A549 (cell line): ENCODE measurements around the gene MPPED2. TPM values are rescaled to one million over a fixed set of nuclear protein-coding genes. Genes with fewer than 3 reads are reported as not detected.

Source experiments
- ATAC-seq, 2 experiments: fragments of 200-7000 bp in 1 of 2; fragments of >200 bp in 1 of 2; cut with Nextera tagmentation in 1 of 2; cut with Tn5 transposase in 1 of 2; 3 replicates each; pipeline versions ENCODE4 v1.8.0 to v1.9.1; 2018 to 2020; ENCODE audit warnings: mild to moderate bottlenecking in 1 of 2, moderate library complexity in 1 of 2
- CTCF ChIA-PET: fragments of 300-600 bp; sonication (Branson Sonifier 250); formaldehyde crosslinking; extraction: SDS; loops from one replicate; lab custom pipeline; 2021; ENCODE audit warnings: antibody characterized with exemption, inconsistent platforms; lab: Yijun Ruan, JAX
- POLR2A ChIA-PET: fragments of 350-600 bp; formaldehyde crosslinking; extraction: SDS; loops from one replicate; lab custom pipeline; 2021; ENCODE audit warnings: antibody characterized with exemption, inconsistent platforms; lab: Yijun Ruan, JAX
- DNase-seq, 2 experiments: peaks; one replicate each; pipeline versions ENCODE4 v3.0.0 to v3.0.0-alpha.2; 2011 to 2016; ENCODE audit warnings: low read depth in 1 of 2, low spot score in 1 of 2
- FAIRE-seq: peaks from 2 replicates; lab custom pipeline; 2011; peaks lifted over from hg19 to GRCh38; lab: Jason Lieb, UNC
- H3K27ac ChIP-seq, 2 experiments: fragments of >200 bp; sonication (Bioruptor Twin); formaldehyde crosslinking; 3 replicates each; pipeline ENCODE4 v1.5.1; 2016 to 2017
- H3K4me1 ChIP-seq: fragments of >200 bp; sonication (Bioruptor Twin); formaldehyde crosslinking; 3 replicates; pipeline ENCODE4 v1.6.1; 2016
- H3K4me2 ChIP-seq: fragments of >200 bp; sonication (Bioruptor Twin); formaldehyde crosslinking; 3 replicates; pipeline ENCODE4 v1.6.1; 2016
- H3K4me3 ChIP-seq: fragments of >200 bp; sonication (Bioruptor Twin); formaldehyde crosslinking; 3 replicates; pipeline ENCODE4 v1.5.1; 2016
- H3K9me3 ChIP-seq: fragments of >200 bp; sonication (Bioruptor Twin); formaldehyde crosslinking; 3 replicates; pipeline ENCODE4 v1.6.1; 2016
- CBX8 ChIP-seq: fragments of 200-600 bp; sonication (generic); IDR thresholded peaks from 2 replicates; pipeline ENCODE4 v1.6.1; 2016
- FOSB ChIP-seq: fragments of 250-450 bp; sonication (Bioruptor Pico); IDR thresholded peaks from 2 replicates; pipeline ENCODE4 v1.5.0; 2020; ENCODE audit warnings: mild to moderate bottlenecking, moderate library complexity
- FOSL2 ChIP-seq, 2 experiments: fragments of 450-650 bp in 1 of 2; fragments of >200 bp in 1 of 2; sonication (Bioruptor Twin) in 1 of 2; formaldehyde crosslinking; IDR thresholded peaks; 2 replicates each; pipeline versions ENCODE4 v1.5.0 to v1.6.1; 2016 to 2020; ENCODE audit warnings: mild to moderate bottlenecking in 1 of 2, moderate library complexity in 1 of 2
- HOXB13 ChIP-seq: fragments of 250-450 bp; sonication (Bioruptor Pico); IDR thresholded peaks from 2 replicates; pipeline ENCODE4 v1.5.0; 2020; ENCODE audit warnings: low read depth, mild to moderate bottlenecking, moderate library complexity
- JUN ChIP-seq, 2 experiments: fragments of >200 bp; sonication (Bioruptor Twin); formaldehyde crosslinking; IDR thresholded peaks; 2 replicates in 1 of 2; 3 replicates in 1 of 2; pipeline ENCODE4 v1.6.1; 2016 to 2017
- JUNB ChIP-seq: fragments of >200 bp; sonication (Bioruptor Twin); formaldehyde crosslinking; IDR thresholded peaks from 2 replicates; pipeline ENCODE4 v1.6.1; 2016
- KDM5A ChIP-seq: fragments of 200-600 bp; sonication (generic); IDR thresholded peaks from 2 replicates; pipeline ENCODE4 v1.6.1; 2016; ENCODE audit warnings: antibody characterized with exemption, mild to moderate bottlenecking
- MAFK ChIP-seq: fragments of 450-650 bp; IDR thresholded peaks from 2 replicates; pipeline ENCODE4 v1.6.1; 2014; ENCODE audit not compliant: partially characterized antibody
- MAZ ChIP-seq: fragments of 150-350 bp; IDR thresholded peaks from 2 replicates; pipeline ENCODE4 v1.6.1; 2014; ENCODE audit warnings: antibody characterized with exemption, low read depth, low read length, borderline replicate concordance
- NFE2L2 ChIP-seq: fragments of 150-350 bp; conservative IDR thresholded peaks from 2 replicates; pipeline ENCODE4 v1.6.1; 2014; ENCODE audit warnings: low read length
- NR3C1 ChIP-seq: fragments of >200 bp; sonication (Bioruptor Twin); formaldehyde crosslinking; IDR thresholded peaks from 3 replicates; pipeline ENCODE4 v1.6.1; 2017
- POLR2AphosphoS2 ChIP-seq: conservative IDR thresholded peaks from 2 replicates; pipeline ENCODE4 v1.6.1; 2012; ENCODE audit warnings: low read length, improper control_type of control experiment, inconsistent platforms
- RARB ChIP-seq: fragments of 250-450 bp; sonication (Bioruptor Pico); IDR thresholded peaks from 2 replicates; pipeline ENCODE4 v1.8.0; 2021; ENCODE audit warnings: mild to moderate bottlenecking, moderate library complexity
- RNF2 ChIP-seq: fragments of 200-600 bp; sonication (generic); IDR thresholded peaks from 2 replicates; pipeline ENCODE4 v1.6.1; 2016; ENCODE audit warnings: low read depth, mild to moderate bottlenecking, antibody characterized with exemption, moderate library complexity, borderline replicate concordance
- SREBF2 ChIP-seq: fragments of 450-650 bp; IDR thresholded peaks from 2 replicates; pipeline ENCODE4 v1.6.1; 2014; ENCODE audit warnings: mild to moderate bottlenecking, moderate library complexity
- TFCP2L1 ChIP-seq: fragments of 250-450 bp; sonication (Bioruptor Pico); IDR thresholded peaks from 2 replicates; pipeline ENCODE4 v1.5.0; 2021; ENCODE audit warnings: mild to moderate bottlenecking
- ZFP36 ChIP-seq: fragments of 450-650 bp; IDR thresholded peaks from 2 replicates; pipeline ENCODE4 v1.6.1; 2014; ENCODE audit warnings: borderline replicate concordance; ENCODE audit not compliant: partially characterized antibody
- ZSCAN20 ChIP-seq: fragments of 250-450 bp; sonication (Bioruptor Pico); IDR thresholded peaks from 2 replicates; pipeline ENCODE4 v1.8.0; 2022; ENCODE audit warnings: mild to moderate bottlenecking, moderate library complexity
- WGBS: methylation state at CpG from one replicate; pipeline ENCODE4 v1.1.6; 2017; ENCODE audit errors: missing lambda C conversion rate; 5-methylcytosine and 5-hydroxymethylcytosine counted together
- polyA plus RNA-seq, 4 experiments: library from polyadenylated mRNA; depleted of rRNA in 3 of 4; stranded (reverse); fragments of >200 nt; fragmentation: RNase III in 1 of 4; extraction: RNeasy Plus Mini Kit Qiagen cat#74134 plus additional on column Dnase treatment in 1 of 4; gene quantifications; 2 replicates in 3 of 4; 3 replicates in 1 of 4; pipeline ENCODE4 v1.2.3, GENCODE V29; 2011 to 2017
- TF ChIP-seq, protein P1 (sequence below): IDR thresholded peaks from 2 replicates; pipeline ENCODE4 v1.6.1; 2012
- TF ChIP-seq, protein P2 (sequence below): fragments of 450-650 bp; IDR thresholded peaks from 2 replicates; pipeline ENCODE4 v1.6.1; 2014; ENCODE audit warnings: antibody characterized with exemption
- TF ChIP-seq, protein P3 (sequence below): fragments of 250-450 bp; sonication (Bioruptor Pico); IDR thresholded peaks from 2 replicates; pipeline ENCODE4 v1.5.0; 2020; ENCODE audit warnings: low read depth, mild to moderate bottlenecking, moderate library complexity
- TF ChIP-seq, protein P4 (sequence below): fragments of >200 bp; sonication (Bioruptor Twin); formaldehyde crosslinking; IDR thresholded peaks from 2 replicates; pipeline ENCODE4 v1.6.1; 2016
- TF ChIP-seq, protein P5 (sequence below): fragments of 250-450 bp; sonication (Bioruptor Pico); IDR thresholded peaks from 2 replicates; pipeline ENCODE4 v1.5.0; 2021; ENCODE audit warnings: mild to moderate bottlenecking, moderate library complexity, borderline replicate concordance
- TF ChIP-seq, protein P6 (sequence below): fragments of 200-600 bp; sonication (generic); IDR thresholded peaks from 2 replicates; pipeline ENCODE4 v1.6.1; 2016; ENCODE audit warnings: antibody characterized with exemption, mild to moderate bottlenecking, moderate library complexity

MPPED2 gene
- polyA plus RNA-seq, 2 of the 4 experiments (the other 2 are of a cell fraction): not detected

DNA sequence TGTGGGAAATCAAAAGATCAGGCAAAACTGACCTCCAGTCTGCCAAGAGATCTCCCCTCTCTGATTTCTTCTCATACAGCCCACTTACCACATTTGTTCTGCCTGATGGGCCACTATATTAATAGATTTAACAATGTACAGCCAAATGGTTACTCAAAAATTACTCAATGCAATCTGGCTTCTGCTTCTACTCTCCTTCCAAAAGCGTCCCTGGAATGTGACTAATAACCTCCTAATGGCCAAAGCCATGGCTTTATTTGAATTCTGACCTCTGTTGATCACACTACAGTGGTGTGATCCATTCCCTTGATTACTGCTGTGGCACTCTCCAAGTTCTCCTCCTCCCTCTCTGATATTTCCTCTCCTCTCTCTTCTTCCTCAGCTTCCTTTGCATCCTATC is 86.2 kb downstream of the MPPED2 start:
- WGBS: 0% methylated on average over 1 of the region's 1 CpG
- POLR2A ChIA-PET: no interaction called here

DNA sequence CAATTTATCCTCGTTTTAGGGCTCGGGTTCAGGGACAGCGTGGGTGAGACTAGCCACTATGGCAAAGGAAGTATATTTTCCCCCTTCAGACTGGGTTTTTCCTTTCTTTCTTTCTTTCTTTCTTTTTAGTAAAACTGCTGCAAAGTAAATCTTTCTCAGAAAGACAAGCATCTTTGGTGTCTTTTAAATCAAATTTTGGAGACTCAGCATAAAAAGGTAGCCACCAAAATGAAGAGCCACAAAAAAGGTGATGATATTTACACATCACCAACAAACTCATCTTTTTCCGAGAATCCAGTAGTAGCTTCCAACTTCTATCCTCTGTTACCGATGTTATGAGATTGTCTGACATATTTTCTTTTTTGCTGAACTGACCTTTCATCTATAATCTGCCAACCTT is 88.6 kb downstream of the MPPED2 start:
- H3K4me1 ChIP-seq: no peaks in the 10 kb centered on the region
- no peak for ATAC-seq
- no peak for FAIRE-seq
- POLR2A ChIA-PET: no interaction called here
- CTCF ChIA-PET: no interaction called here
- no peak overlapping the region for H3K4me3 ChIP-seq
- TF ChIP-seq MAFK (peak; percentile 61), FOSL2 (IDR thresholded peaks at IDR 0.05) (no peak), FOSL2 (CRISPR knock-in tag; IDR thresholded peaks at IDR 0.05) (no peak)
- WGBS: 9% methylated on average over 5 of the region's 5 CpGs
- DNase-seq: no peak
- no peaks in the 10 kb centered on the region for H3K9me3 ChIP-seq
- no peak overlapping the region for H3K27ac ChIP-seq
- H3K4me2 ChIP-seq: no peak overlapping the region

More for the DNA sequence above, 86.2 kb downstream of the MPPED2 start:
- CTCF ChIA-PET: no interaction called here
- H3K4me2 ChIP-seq: no peak overlapping the region
- DNase-seq: no peak
- no peak overlapping the region for H3K27ac ChIP-seq
- no peaks in the 10 kb centered on the region for H3K4me1 ChIP-seq
- TF ChIP-seq RNF2: no peak
- TF ChIP-seq, protein P1, sequence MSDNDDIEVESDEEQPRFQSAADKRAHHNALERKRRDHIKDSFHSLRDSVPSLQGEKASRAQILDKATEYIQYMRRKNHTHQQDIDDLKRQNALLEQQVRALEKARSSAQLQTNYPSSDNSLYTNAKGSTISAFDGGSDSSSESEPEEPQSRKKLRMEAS: no peak
- TF ChIP-seq ZFP36: no peak
- TF ChIP-seq MAZ: no peak
- TF ChIP-seq, protein P2, sequence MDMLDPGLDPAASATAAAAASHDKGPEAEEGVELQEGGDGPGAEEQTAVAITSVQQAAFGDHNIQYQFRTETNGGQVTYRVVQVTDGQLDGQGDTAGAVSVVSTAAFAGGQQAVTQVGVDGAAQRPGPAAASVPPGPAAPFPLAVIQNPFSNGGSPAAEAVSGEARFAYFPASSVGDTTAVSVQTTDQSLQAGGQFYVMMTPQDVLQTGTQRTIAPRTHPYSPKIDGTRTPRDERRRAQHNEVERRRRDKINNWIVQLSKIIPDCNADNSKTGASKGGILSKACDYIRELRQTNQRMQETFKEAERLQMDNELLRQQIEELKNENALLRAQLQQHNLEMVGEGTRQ: no peak
- TF ChIP-seq TFCP2L1 (CRISPR knock-in tag): no peak
- TF ChIP-seq FOSB (CRISPR knock-in tag): no peak
- no peak for TF ChIP-seq RARB (CRISPR knock-in tag)
- TF ChIP-seq NFE2L2: no peak
- TF ChIP-seq, protein P3, sequence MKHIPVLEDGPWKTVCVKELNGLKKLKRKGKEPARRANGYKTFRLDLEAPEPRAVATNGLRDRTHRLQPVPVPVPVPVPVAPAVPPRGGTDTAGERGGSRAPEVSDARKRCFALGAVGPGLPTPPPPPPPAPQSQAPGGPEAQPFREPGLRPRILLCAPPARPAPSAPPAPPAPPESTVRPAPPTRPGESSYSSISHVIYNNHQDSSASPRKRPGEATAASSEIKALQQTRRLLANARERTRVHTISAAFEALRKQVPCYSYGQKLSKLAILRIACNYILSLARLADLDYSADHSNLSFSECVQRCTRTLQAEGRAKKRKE: no peak
- no peak for TF ChIP-seq HOXB13 (CRISPR knock-in tag)
- TF ChIP-seq, protein P4, sequence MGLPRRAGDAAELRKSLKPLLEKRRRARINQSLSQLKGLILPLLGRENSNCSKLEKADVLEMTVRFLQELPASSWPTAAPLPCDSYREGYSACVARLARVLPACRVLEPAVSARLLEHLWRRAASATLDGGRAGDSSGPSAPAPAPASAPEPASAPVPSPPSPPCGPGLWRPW: no peak
- TF ChIP-seq, protein P5, sequence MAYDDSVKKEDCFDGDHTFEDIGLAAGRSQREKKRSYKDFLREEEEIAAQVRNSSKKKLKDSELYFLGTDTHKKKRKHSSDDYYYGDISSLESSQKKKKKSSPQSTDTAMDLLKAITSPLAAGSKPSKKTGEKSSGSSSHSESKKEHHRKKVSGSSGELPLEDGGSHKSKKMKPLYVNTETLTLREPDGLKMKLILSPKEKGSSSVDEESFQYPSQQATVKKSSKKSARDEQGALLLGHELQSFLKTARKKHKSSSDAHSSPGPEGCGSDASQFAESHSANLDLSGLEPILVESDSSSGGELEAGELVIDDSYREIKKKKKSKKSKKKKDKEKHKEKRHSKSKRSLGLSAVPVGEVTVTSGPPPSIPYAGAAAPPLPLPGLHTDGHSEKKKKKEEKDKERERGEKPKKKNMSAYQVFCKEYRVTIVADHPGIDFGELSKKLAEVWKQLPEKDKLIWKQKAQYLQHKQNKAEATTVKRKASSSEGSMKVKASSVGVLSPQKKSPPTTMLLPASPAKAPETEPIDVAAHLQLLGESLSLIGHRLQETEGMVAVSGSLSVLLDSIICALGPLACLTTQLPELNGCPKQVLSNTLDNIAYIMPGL (CRISPR knock-in tag): no peak
- no peak for FAIRE-seq
- H3K4me3 ChIP-seq: no peak overlapping the region
- no peaks in the 10 kb centered on the region for H3K9me3 ChIP-seq
- no peak for ATAC-seq

DNA sequence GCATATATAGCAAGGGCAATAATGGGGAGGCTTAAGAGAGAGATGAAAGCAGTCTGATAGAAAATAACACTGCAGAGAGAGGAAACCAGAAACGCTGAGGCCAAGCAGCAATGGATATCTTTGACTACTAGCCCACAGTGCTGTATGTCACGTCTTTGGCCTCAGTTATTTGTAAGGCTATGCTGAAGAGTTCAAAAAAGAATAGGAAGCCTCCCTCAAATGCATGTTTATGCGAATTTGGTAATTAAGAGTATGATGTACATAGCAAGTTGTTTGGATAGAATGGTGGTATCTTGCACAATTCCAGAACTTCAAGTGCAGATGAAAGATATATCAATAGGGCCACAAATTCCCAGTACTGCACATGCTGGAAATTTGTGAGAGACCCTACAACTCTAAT is 89.2 kb downstream of the MPPED2 start:
- TF ChIP-seq CBX8 (no peak), NR3C1 (no peak), RNF2 (no peak), SREBF2 (no peak), JUN (IDR thresholded peaks at IDR 0.05) (no peak), JUNB (no peak), RARB (CRISPR knock-in tag) (no peak), NFE2L2 (no peak), ZSCAN20 (CRISPR knock-in tag) (no peak), FOSL2 (IDR thresholded peaks at IDR 0.05) (no peak), FOSL2 (CRISPR knock-in tag; IDR thresholded peaks at IDR 0.05) (no peak), POLR2AphosphoS2 (no peak), KDM5A (no peak)
- TF ChIP-seq, protein P6, sequence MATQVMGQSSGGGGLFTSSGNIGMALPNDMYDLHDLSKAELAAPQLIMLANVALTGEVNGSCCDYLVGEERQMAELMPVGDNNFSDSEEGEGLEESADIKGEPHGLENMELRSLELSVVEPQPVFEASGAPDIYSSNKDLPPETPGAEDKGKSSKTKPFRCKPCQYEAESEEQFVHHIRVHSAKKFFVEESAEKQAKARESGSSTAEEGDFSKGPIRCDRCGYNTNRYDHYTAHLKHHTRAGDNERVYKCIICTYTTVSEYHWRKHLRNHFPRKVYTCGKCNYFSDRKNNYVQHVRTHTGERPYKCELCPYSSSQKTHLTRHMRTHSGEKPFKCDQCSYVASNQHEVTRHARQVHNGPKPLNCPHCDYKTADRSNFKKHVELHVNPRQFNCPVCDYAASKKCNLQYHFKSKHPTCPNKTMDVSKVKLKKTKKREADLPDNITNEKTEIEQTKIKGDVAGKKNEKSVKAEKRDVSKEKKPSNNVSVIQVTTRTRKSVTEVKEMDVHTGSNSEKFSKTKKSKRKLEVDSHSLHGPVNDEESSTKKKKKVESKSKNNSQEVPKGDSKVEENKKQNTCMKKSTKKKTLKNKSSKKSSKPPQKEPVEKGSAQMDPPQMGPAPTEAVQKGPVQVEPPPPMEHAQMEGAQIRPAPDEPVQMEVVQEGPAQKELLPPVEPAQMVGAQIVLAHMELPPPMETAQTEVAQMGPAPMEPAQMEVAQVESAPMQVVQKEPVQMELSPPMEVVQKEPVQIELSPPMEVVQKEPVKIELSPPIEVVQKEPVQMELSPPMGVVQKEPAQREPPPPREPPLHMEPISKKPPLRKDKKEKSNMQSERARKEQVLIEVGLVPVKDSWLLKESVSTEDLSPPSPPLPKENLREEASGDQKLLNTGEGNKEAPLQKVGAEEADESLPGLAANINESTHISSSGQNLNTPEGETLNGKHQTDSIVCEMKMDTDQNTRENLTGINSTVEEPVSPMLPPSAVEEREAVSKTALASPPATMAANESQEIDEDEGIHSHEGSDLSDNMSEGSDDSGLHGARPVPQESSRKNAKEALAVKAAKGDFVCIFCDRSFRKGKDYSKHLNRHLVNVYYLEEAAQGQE: no peak
- no peak for ATAC-seq
- no peak for DNase-seq
- CTCF ChIA-PET: no interaction called here
- WGBS: 20% methylated on average over 3 of the region's 3 CpGs
- POLR2A ChIA-PET: no interaction called here
- Histone ChIP-seq H3K4me1 (no peaks in the 10 kb centered on the region), H3K4me2 (no peak overlapping the region), H3K4me3 (no peak overlapping the region), H3K9me3 (no peaks in the 10 kb centered on the region), H3K27ac (no peak overlapping the region)
- FAIRE-seq: no peak
